K562 (cell line): ENCODE results near the gene PDZD2. TPM values are rescaled to one million over a fixed set of nuclear protein-coding genes. Genes with fewer than 3 reads are reported as not detected.

Experiments
- TRIM28 ChIP-seq: fragments of 450-650 bp; IDR thresholded peaks from 2 replicates; pipeline ENCODE4 v1.6.1; 2017
- ZFPM2 ChIP-seq: fragments of 250-450 bp; sonication (Bioruptor Pico); IDR thresholded peaks from 2 replicates; pipeline ENCODE4 v1.5.1; 2022; ENCODE audit warnings: mild to moderate bottlenecking
- polyA plus RNA-seq, 8 experiments: library from polyadenylated mRNA; depleted of rRNA in 4 of 8; stranded (reverse) in 5 of 8; unstranded in 3 of 8; fragments of >200 nt; fragmentation: Nextera tagmentation in 2 of 8; fragmentation: Illumina TruSeq in 1 of 8; extraction: Ambion mirVana in 2 of 8; extraction: Trizol in 1 of 8; gene quantifications; 2 replicates each; pipeline versions ENCODE4 v1.2.1 to v1.2.3, GENCODE V29; 2011 to 2014; ENCODE audit warnings: inconsistent platforms in 1 of 8, missing spikeins in 1 of 8
- total RNA-seq, 7 experiments: library from RNA; depleted of rRNA in 6 of 7; stranded (reverse); fragments of >200 nt in 6 of 7; fragmentation: Illumina TruSeq in 2 of 7; extraction: Trizol in 2 of 7; gene quantifications; 2 replicates each; pipeline versions ENCODE4 v1.2.1 to v1.2.3, GENCODE V29; 2011 to 2021; ENCODE audit warnings: low replicate concordance in 1 of 7
- TF ChIP-seq, protein P1 (sequence below), 2 experiments: fragments of 150-350 bp in 1 of 2; IDR thresholded peaks; 2 replicates each; pipeline ENCODE4 v1.6.1; 2012 to 2016; ENCODE audit warnings: low read depth in 2 of 2, low read length in 2 of 2, mild to moderate bottlenecking in 1 of 2, moderate library complexity in 1 of 2
- TF ChIP-seq, protein P2 (sequence below): fragments of 150-350 bp; IDR thresholded peaks from 2 replicates; pipeline ENCODE4 v1.6.1; 2014; ENCODE audit warnings: low read depth, mild to moderate bottlenecking, low read length, borderline replicate concordance
- TF ChIP-seq, protein P3 (sequence below): fragments of 250-450 bp; sonication (Bioruptor Pico); IDR thresholded peaks from 2 replicates; pipeline ENCODE4 v1.5.0; 2021; ENCODE audit warnings: mild to moderate bottlenecking, moderate library complexity

PDZD2 gene
- total and polyA plus RNA-seq, 9 of the 15 experiments (the other 6 are each of a cell fraction or from before 2014, with no cell fraction given) = 0.02 to 0.08 (median 0.04) TPM; not detected in 6

DNA sequence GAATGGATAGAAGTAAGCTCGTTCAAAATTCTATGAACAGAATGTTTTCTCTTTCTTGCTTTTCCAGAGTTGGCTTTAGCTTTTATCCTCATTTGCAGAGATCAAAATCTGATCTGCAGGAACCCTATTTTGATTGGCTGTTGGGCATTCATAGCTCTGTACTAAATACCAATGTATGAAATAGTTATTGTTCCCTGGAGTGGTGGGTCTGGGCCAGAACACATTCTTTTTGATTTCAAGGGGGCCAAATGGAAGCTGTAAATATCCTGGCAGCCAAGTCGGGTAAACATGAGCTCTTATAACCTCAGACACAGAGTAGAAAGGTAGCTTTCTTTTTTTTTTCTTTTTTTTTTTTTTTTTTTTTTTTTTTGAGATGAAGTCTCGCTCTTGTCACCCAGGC, 241.5 kb downstream of the PDZD2 start (continued):
- no peak for TF ChIP-seq ZFPM2 (CRISPR knock-in tag)
- TF ChIP-seq, protein P1, sequence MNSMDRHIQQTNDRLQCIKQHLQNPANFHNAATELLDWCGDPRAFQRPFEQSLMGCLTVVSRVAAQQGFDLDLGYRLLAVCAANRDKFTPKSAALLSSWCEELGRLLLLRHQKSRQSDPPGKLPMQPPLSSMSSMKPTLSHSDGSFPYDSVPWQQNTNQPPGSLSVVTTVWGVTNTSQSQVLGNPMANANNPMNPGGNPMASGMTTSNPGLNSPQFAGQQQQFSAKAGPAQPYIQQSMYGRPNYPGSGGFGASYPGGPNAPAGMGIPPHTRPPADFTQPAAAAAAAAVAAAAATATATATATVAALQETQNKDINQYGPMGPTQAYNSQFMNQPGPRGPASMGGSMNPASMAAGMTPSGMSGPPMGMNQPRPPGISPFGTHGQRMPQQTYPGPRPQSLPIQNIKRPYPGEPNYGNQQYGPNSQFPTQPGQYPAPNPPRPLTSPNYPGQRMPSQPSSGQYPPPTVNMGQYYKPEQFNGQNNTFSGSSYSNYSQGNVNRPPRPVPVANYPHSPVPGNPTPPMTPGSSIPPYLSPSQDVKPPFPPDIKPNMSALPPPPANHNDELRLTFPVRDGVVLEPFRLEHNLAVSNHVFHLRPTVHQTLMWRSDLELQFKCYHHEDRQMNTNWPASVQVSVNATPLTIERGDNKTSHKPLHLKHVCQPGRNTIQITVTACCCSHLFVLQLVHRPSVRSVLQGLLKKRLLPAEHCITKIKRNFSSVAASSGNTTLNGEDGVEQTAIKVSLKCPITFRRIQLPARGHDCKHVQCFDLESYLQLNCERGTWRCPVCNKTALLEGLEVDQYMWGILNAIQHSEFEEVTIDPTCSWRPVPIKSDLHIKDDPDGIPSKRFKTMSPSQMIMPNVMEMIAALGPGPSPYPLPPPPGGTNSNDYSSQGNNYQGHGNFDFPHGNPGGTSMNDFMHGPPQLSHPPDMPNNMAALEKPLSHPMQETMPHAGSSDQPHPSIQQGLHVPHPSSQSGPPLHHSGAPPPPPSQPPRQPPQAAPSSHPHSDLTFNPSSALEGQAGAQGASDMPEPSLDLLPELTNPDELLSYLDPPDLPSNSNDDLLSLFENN (IDR thresholded peaks at IDR 0.05; ENCODE audit: low read depth in 2 of 2, low read length in 2 of 2) = no peak
- TF ChIP-seq, protein P2, sequence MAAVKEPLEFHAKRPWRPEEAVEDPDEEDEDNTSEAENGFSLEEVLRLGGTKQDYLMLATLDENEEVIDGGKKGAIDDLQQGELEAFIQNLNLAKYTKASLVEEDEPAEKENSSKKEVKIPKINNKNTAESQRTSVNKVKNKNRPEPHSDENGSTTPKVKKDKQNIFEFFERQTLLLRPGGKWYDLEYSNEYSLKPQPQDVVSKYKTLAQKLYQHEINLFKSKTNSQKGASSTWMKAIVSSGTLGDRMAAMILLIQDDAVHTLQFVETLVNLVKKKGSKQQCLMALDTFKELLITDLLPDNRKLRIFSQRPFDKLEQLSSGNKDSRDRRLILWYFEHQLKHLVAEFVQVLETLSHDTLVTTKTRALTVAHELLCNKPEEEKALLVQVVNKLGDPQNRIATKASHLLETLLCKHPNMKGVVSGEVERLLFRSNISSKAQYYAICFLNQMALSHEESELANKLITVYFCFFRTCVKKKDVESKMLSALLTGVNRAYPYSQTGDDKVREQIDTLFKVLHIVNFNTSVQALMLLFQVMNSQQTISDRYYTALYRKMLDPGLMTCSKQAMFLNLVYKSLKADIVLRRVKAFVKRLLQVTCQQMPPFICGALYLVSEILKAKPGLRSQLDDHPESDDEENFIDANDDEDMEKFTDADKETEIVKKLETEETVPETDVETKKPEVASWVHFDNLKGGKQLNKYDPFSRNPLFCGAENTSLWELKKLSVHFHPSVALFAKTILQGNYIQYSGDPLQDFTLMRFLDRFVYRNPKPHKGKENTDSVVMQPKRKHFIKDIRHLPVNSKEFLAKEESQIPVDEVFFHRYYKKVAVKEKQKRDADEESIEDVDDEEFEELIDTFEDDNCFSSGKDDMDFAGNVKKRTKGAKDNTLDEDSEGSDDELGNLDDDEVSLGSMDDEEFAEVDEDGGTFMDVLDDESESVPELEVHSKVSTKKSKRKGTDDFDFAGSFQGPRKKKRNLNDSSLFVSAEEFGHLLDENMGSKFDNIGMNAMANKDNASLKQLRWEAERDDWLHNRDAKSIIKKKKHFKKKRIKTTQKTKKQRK = no peak
- TF ChIP-seq TRIM28 = no peak
- TF ChIP-seq, protein P3, sequence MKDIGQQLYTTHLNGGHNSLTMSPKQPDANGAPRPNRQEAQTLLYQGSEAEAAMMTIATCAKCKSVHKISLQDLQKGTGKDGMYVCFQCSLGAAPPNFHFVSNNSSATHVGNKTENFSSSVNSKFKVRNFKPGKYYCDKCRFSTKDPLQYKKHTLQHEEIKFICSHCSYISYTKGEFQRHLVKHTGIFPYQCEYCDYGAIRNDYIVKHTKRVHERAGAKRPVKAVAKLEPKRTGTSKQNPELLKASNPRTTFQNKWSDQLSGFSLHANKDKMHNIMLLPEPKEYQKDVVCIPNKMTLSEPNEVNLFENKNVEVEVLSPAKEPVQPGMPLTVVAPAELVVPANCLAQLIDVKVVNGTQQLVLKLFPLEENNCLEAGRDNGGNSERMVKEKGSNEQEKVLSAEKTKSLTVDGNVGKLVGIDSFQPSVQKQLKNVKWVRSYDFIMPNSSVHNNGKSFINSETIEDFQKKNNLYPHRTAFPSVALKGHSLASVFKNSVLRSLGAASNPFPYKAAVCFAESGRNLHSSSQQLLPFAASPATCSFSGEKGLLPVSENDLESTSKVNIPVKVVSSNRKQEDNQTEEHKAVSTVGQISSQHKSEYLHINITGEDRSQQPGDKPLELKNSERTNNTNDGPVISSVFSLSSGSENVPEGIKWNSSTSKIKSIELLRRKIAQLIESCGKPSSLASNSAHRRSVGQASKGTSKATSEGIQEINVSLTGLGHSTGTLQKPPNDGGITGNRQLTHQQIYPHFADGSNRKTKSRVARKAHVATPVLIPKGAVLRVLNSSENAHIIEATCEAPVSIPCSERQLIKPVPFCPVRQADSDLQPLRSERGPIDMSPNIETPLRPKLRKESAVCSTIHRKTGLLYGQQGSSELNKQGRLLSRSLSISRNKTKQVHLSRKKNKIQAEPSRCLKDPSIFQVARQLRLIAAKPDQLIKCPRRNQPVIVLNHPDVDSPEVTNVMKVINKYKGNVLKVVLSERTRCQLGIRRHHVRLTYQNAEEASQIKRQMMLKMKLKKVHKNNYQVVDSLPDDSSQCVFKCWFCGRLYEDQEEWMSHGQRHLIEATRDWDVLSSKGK (CRISPR knock-in tag) = no peak
